ENCODE measurements around the gene PDCD11. TPM values are rescaled to one million over a fixed set of nuclear protein-coding genes. Genes with fewer than 3 reads are reported as not detected.

Gene PDCD11
- total RNA-seq, 4 donors from 2014 or later, result 26.4 to 38.3 (median 29.3) TPM

- no peak overlapping the region for H3K4me3 ChIP-seq
- no peaks in the 10 kb centered on the region for H3K9me3 ChIP-seq
- no peaks in the 10 kb centered on the region for H3K36me3 ChIP-seq
- no peak for DNase-seq (ENCODE audit: low spot score in 2 of 2)
- TF ChIP-seq EP300 (IDR thresholded peaks at IDR 0.05), result no peak
- no peak for TF ChIP-seq CTCF (IDR thresholded peaks at IDR 0.05)
- no peak for TF ChIP-seq POLR2AphosphoS5 (IDR thresholded peaks at IDR 0.05)
- no peak for TF ChIP-seq POLR2A (IDR thresholded peaks at IDR 0.05)
- 79% methylated on average over 2 of the region's 2 CpGs for WGBS
- peaks cover 6% of the 10 kb centered on the region for H3K4me1 ChIP-seq
- H3K27me3 ChIP-seq, result no peaks in the 10 kb centered on the region
- H3K27ac ChIP-seq, result no peak overlapping the region
Observed at GRCh38 chr10:103487410-103487708, 90.9 kb downstream of the PDCD11 start.

GRCh38 chr10:103490986-103491314 is 94.5 kb downstream of the PDCD11 start:
- no peak overlapping the region for H3K27ac ChIP-seq
- H3K4me3 ChIP-seq, result no peak overlapping the region
- TF ChIP-seq POLR2A (IDR thresholded peaks at IDR 0.05), result no peak
- no peak for TF ChIP-seq EP300 (IDR thresholded peaks at IDR 0.05)
- no peak for TF ChIP-seq CTCF (IDR thresholded peaks at IDR 0.05)
- no peak for TF ChIP-seq POLR2AphosphoS5 (IDR thresholded peaks at IDR 0.05)
- no peaks in the 10 kb centered on the region for H3K9me3 ChIP-seq
- peaks cover 17% of the 10 kb centered on the region for H3K4me1 ChIP-seq
- H3K36me3 ChIP-seq, result no peaks in the 10 kb centered on the region
- 57% methylated on average over 1 of the region's 1 CpG for WGBS
- DNase-seq (ENCODE audit: low spot score in 2 of 2), result no peak
- peaks cover 33% of the 10 kb centered on the region for H3K27me3 ChIP-seq

GRCh38 chr10:103491729-103492364 is 95.4 kb downstream of the PDCD11 start:
- Histone ChIP-seq H3K36me3 (no peaks in the 10 kb centered on the region), H3K4me3 (no peak overlapping the region), H3K27me3 (peaks cover 38% of the 10 kb centered on the region), H3K27ac (no peak overlapping the region), H3K9me3 (no peaks in the 10 kb centered on the region), H3K4me1 (peaks cover 17% of the 10 kb centered on the region)
- 70% methylated on average over 7 of the region's 7 CpGs for WGBS
- no peak for DNase-seq (ENCODE audit: low spot score in 2 of 2)
- TF ChIP-seq CTCF (IDR thresholded peaks at IDR 0.05), result no peak
- no peak for TF ChIP-seq POLR2A (IDR thresholded peaks at IDR 0.05)
- no peak for TF ChIP-seq EP300 (IDR thresholded peaks at IDR 0.05)

GRCh38 chr10:103492655-103493261 is 96.3 kb downstream of the PDCD11 start:
- peak overlapping the region; percentile 62 for H3K4me3 ChIP-seq
- DNase-seq (ENCODE audit: low spot score in 2 of 2), result no peak
- no peak overlapping the region for H3K27ac ChIP-seq
- peaks cover 17% of the 10 kb centered on the region for H3K4me1 ChIP-seq
- peaks cover 46% of the 10 kb centered on the region for H3K27me3 ChIP-seq
- no peaks in the 10 kb centered on the region for H3K9me3 ChIP-seq
- TF ChIP-seq POLR2AphosphoS5 (IDR thresholded peaks at IDR 0.05) (no peak), POLR2A (IDR thresholded peaks at IDR 0.05) (no peak), EP300 (IDR thresholded peaks at IDR 0.05) (no peak), CTCF (IDR thresholded peaks at IDR 0.05) (no peak)
- 93% methylated on average over 2 of the region's 5 CpGs for WGBS
- no peaks in the 10 kb centered on the region for H3K36me3 ChIP-seq

GRCh38 chr10:103493362-103493915 is 97.0 kb downstream of the PDCD11 start, which contains the start of gene NEURL1:
TSS of gene NEURL1 (plus strand) at chr10:103493705. CDS start at chr10:103494388, 683 bp downstream.
- WGBS, result 10% methylated on average over 14 of the region's 65 CpGs
- H3K4me3 ChIP-seq, result peak within 1 kb of the TSS; percentile 62
- no peaks in the 10 kb centered on the region for H3K36me3 ChIP-seq
- TF ChIP-seq EP300 (IDR thresholded peaks at IDR 0.05) (no peak), POLR2AphosphoS5 (IDR thresholded peaks at IDR 0.05) (no peak), CTCF (IDR thresholded peaks at IDR 0.05) (no peak)
- no peaks in the 10 kb centered on the region for H3K9me3 ChIP-seq
- no peak for DNase-seq (ENCODE audit: low spot score in 2 of 2)
- peaks cover 17% of the 10 kb centered on the region for H3K4me1 ChIP-seq
- peaks cover 47% of the 10 kb centered on the region for H3K27me3 ChIP-seq
- H3K27ac ChIP-seq, result no peak within 1 kb of the TSS

All from suprapubic skin (tissue), 4 donors.